ENCODE results near the gene TOMM6.

- TF ChIP-seq EZH2 (IDR thresholded peaks at IDR 0.05) (no peak), POLR2AphosphoS5 (IDR thresholded peaks at IDR 0.05; ENCODE audit: borderline replicate concordance, low read depth, low read length) (no peak)
These were observed 43.9 kb upstream of the TOMM6 start for GRCh38 chr6:41743406-41744235.

Measured in SK-N-MC (cell line).